Effector memory CD4-positive, alpha-beta T cell (primary cell): ENCODE results near the gene SFXN4.
"Not testable (repeated sequence)": the region's sequence is repeated elsewhere in the genome, so short reads cannot be mapped to it uniquely, and the experiment has no call there.

ENCODE experiments used
- DNase-seq, 3 donors: peaks; one replicate each; pipeline ENCODE4 v3.0.0-alpha.2; 2020
- H3K27ac ChIP-seq: 2 replicates; pipeline ENCODE4 v1.7.0; 2013; ENCODE audit warnings: mild to moderate bottlenecking, low read length, moderate library complexity; ENCODE audit not compliant: insufficient read depth, poor library complexity, severe bottlenecking
- H3K27me3 ChIP-seq: replicated peaks from 2 replicates; pipeline ENCODE4 v1.7.0; 2013; ENCODE audit warnings: mild to moderate bottlenecking, low read length; ENCODE audit not compliant: insufficient read depth, control insufficient read depth, poor library complexity, severe bottlenecking
- H3K36me3 ChIP-seq: 2 replicates; pipeline ENCODE4 v1.7.0; 2013; ENCODE audit warnings: mild to moderate bottlenecking, low read length, moderate library complexity; ENCODE audit not compliant: control insufficient read depth, insufficient read depth
- H3K4me1 ChIP-seq: 2 replicates; pipeline ENCODE4 v1.7.0; 2013; ENCODE audit warnings: low read length, mild to moderate bottlenecking; ENCODE audit not compliant: control insufficient read depth, insufficient read depth, poor library complexity, severe bottlenecking
- H3K4me3 ChIP-seq: 2 replicates; pipeline ENCODE4 v1.7.0; 2013; ENCODE audit warnings: low read length, low read depth, mild to moderate bottlenecking; ENCODE audit not compliant: insufficient read depth, poor library complexity, severe bottlenecking
- H3K9me3 ChIP-seq: 2 replicates; pipeline ENCODE4 v1.7.0; 2013; ENCODE audit warnings: mild to moderate bottlenecking, low read length, moderate library complexity; ENCODE audit not compliant: control insufficient read depth

The SFXN4 gene

GRCh38 chr10:119101366-119102098, 64.0 kb downstream of the SFXN4 start:
- no peak for DNase-seq
- peaks cover 8% of the 10 kb centered on the region for H3K4me1 ChIP-seq
- no peak overlapping the region for H3K27ac ChIP-seq
- no peaks in the 10 kb centered on the region for H3K27me3 ChIP-seq
- no peak overlapping the region for H3K4me3 ChIP-seq
- H3K36me3 ChIP-seq = no peaks in the 10 kb centered on the region
- H3K9me3 ChIP-seq = no peaks in the 10 kb centered on the region

GRCh38 chr10:119100434-119101238, 64.9 kb downstream of the SFXN4 start:
- Histone ChIP-seq H3K27ac (no peak overlapping the region), H3K4me3 (no peak overlapping the region)

GRCh38 chr10:119098576-119098975, 66.9 kb downstream of the SFXN4 start:
- no peak for DNase-seq
- H3K9me3 ChIP-seq = no peaks in the 10 kb centered on the region
- H3K4me3 ChIP-seq = no peak overlapping the region
- H3K27ac ChIP-seq = no peak overlapping the region
- no peaks in the 10 kb centered on the region for H3K27me3 ChIP-seq
- peaks cover 5% of the 10 kb centered on the region for H3K4me1 ChIP-seq
- H3K36me3 ChIP-seq = no peaks in the 10 kb centered on the region

More at GRCh38 chr10:119100434-119101238, 64.9 kb downstream of the SFXN4 start:
- no peaks in the 10 kb centered on the region for H3K27me3 ChIP-seq
- H3K36me3 ChIP-seq = no peaks in the 10 kb centered on the region
- H3K9me3 ChIP-seq = no peaks in the 10 kb centered on the region
- peaks cover 8% of the 10 kb centered on the region for H3K4me1 ChIP-seq
- no peak for DNase-seq

- H3K4me3 ChIP-seq, H3K9me3 ChIP-seq, H3K27me3 ChIP-seq, H3K36me3 ChIP-seq, DNase-seq, H3K27ac ChIP-seq: not testable (repeated sequence)
- H3K4me1 ChIP-seq = peaks cover 20% of the 10 kb centered on the region
Observed at GRCh38 chr10:119096641-119097415, 68.7 kb downstream of the SFXN4 start.

- peaks cover 28% of the 10 kb centered on the region for H3K4me1 ChIP-seq
- no peaks in the 10 kb centered on the region for H3K27me3 ChIP-seq
- no peaks in the 10 kb centered on the region for H3K36me3 ChIP-seq
- no peak overlapping the region for H3K27ac ChIP-seq
- no peaks in the 10 kb centered on the region for H3K9me3 ChIP-seq
- H3K4me3 ChIP-seq = no peak overlapping the region
- DNase-seq = no peak
Observed at GRCh38 chr10:119095640-119096039, 69.9 kb downstream of the SFXN4 start.

- Histone ChIP-seq H3K4me3 (no peak overlapping the region), H3K4me1 (peaks cover 41% of the 10 kb centered on the region), H3K36me3 (no peaks in the 10 kb centered on the region), H3K27ac (peak overlapping the region; percentile 82), H3K27me3 (no peaks in the 10 kb centered on the region), H3K9me3 (no peaks in the 10 kb centered on the region)
- DNase-seq = peak; percentile 24 to 51 (median 45)
Observed at GRCh38 chr10:119090968-119091367, 74.5 kb downstream of the SFXN4 start.
